HG03025 (cell line): Measurements from ENCODE around the gene SIDT1.

Experiments
- ATAC-seq: cut with Tn5 transposase; IDR thresholded peaks from one replicate; pipeline ENCODE4 v1.9.1; 2021; ENCODE audit warnings: mild to moderate bottlenecking, moderate library complexity; ENCODE audit not compliant: unreplicated experiment, low FRiP score

The SIDT1 gene

DNA sequence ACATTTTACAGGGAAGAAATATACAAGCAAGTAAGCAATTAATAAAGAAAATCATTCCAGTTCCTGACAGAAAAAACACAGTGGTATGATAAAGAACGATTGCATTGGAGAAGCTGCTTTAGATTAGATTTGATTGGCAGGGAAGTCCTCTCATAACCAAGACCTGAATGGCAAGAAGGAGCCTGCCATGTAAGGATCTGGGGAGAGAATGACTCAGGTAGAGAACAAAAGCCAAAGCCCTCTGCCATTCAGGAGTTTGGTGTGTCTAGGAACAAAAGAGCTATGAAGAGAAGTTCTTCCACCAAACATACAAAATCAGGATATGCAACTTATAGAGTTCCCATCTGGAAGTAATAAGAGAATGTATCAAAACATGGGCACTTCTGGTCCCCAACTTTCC is 57.6 kb downstream of the SIDT1 start:
- ATAC-seq: no peak

- ATAC-seq: no peak
These were observed 58.6 kb downstream of the SIDT1 start for GRCh38 chr3:113590983-113591382.

DNA sequence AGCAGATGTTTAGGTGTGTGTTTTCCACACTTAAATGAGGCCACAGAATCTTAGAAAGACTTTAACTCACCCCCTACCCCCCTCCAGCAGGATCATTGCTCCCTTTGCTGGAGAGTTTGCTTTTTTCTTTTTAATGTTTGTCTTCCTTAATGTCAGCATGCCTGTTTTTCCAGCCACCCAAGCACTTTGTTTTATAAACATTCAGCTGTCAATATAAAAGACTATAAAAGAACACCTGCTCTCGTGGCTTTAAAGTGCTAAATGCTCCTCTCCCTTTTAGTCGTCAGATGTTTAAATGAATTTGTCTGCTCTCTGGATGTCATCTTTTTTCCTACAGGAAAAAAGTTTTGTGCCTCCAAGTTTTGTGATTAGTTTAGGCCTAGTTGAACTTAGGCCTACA is 61.7 kb downstream of the SIDT1 start:
- ATAC-seq: no peak

- no peak for ATAC-seq
These were observed 65.4 kb downstream of the SIDT1 start for GRCh38 chr3:113597596-113598354.

- ATAC-seq: no peak
These were observed 68.2 kb downstream of the SIDT1 start for GRCh38 chr3:113600418-113601182.

- no peak for ATAC-seq
These were observed 68.9 kb downstream of the SIDT1 start for GRCh38 chr3:113601240-113601639.

- ATAC-seq: no peak
These were observed 69.9 kb downstream of the SIDT1 start for GRCh38 chr3:113602256-113602655.

DNA sequence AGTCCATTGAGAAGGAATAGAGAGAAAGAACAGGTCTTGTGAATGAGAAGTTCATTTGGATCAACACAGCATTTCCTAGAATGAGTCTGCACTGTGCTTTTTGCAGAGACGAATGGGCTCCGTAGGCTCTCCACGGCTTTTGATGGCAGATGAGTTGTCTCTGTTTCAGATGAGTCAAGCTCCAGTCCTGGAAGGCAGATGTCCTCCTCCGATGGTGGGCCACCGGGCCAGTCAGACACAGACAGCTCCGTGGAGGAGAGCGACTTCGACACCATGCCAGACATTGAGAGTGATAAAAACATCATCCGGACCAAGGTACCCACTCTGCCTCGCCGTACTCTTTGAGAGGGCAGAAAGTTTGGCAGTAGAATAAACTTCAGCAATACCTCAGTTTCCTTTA is 70.5 kb downstream of the SIDT1 start:
- ATAC-seq: no peak

GRCh38 chr3:113606539-113607218 is 74.3 kb downstream of the SIDT1 start:
- peak; percentile 99 for ATAC-seq

- ATAC-seq: peak; percentile 9
These were observed 74.9 kb downstream of the SIDT1 start for GRCh38 chr3:113607219-113607596.

GRCh38 chr3:113614402-113614801 is 82.0 kb downstream of the SIDT1 start:
- ATAC-seq: no peak

- no peak for ATAC-seq
These were observed 83.6 kb downstream of the SIDT1 start for GRCh38 chr3:113615976-113616375.

- no peak for ATAC-seq
These were observed 85.4 kb downstream of the SIDT1 start for GRCh38 chr3:113617726-113618125.

DNA sequence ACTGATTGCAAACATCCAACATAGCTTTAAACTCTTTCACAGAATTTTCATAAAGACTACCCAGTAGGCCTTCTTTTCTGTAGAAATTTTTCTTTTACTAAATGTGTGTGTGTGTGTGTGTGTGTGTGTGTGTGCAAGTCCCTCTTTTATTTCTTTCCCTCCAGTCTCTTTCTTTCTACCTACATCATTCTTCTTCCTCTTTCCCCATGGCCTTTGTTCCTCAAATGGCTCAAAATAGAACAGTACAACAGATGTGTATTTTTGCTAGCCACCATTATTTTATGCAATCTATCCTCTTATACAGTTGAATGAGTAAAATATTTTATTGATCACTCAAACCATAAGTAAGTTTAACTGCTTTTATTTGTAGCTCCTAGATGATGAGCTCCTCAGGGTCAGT is 87.7 kb downstream of the SIDT1 start:
- ATAC-seq: no peak

- no peak for ATAC-seq
These were observed 91.0 kb downstream of the SIDT1 start for GRCh38 chr3:113623324-113623723.

DNA sequence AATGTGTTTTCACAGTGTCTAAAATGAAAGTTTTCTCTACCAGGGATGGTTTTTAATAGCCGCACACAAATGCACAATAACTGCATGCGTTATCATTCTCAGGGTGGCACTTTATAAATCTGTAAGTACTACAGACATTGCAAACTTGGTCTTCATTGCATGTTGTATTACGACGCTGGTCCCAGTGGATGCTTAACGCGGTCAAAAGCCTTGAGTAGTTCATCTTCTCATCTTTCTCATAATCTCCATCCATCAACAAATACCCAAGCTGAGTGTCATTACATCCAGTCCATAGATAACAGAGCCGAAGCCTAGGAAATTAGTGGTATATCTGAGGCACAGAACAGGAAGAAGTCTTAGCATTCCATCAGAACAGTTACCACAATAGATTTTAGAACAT is 91.5 kb downstream of the SIDT1 start:
- no peak for ATAC-seq

GRCh38 chr3:113625834-113626233 is 93.5 kb downstream of the SIDT1 start:
- ATAC-seq: no peak

GRCh38 chr3:113626503-113627371 is 94.4 kb downstream of the SIDT1 start:
- ATAC-seq: no peak

- no peak for ATAC-seq
These were observed 96.0 kb downstream of the SIDT1 start for GRCh38 chr3:113628316-113628715.

DNA sequence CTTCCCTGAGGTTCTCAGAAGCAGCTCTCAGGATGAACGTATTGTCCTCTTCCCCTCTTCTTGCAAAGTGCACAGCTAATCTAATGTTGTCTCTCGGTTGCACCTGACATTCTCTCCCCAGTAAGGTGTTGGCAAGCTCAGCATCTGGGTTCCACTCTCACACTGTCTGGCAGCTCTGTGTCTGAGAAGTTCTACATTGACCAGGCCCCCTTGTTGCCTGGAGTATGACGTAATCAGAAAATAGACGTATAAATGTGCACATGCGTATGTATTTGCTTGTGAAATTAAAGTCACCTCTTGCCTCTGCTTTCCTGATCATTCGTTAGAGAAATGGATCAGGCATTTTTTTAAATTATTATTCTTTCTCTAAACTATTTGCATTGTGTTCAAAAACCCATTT is 96.4 kb downstream of the SIDT1 start:
- no peak for ATAC-seq
